ENCODE results near the gene ZNRF1. TPM values are rescaled to one million over a fixed set of nuclear protein-coding genes. Genes with fewer than 3 reads are reported as not detected.

Gene ZNRF1
- total RNA-seq, 1 donor from 2014 or later, result 66.1 TPM

- no peaks in the 10 kb centered on the region for H3K36me3 Mint-ChIP-seq (ENCODE audit: insufficient read depth)
Measured at GRCh38 chr16:75063549-75064088, 64.8 kb downstream of the ZNRF1 start.

GRCh38 chr16:75064403-75065148, 65.8 kb downstream of the ZNRF1 start:
- Mint-ChIP-seq H3K9me3 (ENCODE audit: low read depth) (no peaks in the 10 kb centered on the region), H3K4me3 (ENCODE audit: low read depth) (peak overlapping the region; percentile 43), H3K4me1 (ENCODE audit: low read depth) (peaks cover 44% of the 10 kb centered on the region), H3K27me3 (no peaks in the 10 kb centered on the region), H3K27ac (peak overlapping the region; percentile 91), H3K36me3 (ENCODE audit: insufficient read depth) (no peaks in the 10 kb centered on the region)
- no peak for DNase-seq (ENCODE audit: low spot score, unreplicated experiment)
- no peak for TF ChIP-seq CTCF (IDR thresholded peaks at IDR 0.05; ENCODE audit: unreplicated experiment)

More at GRCh38 chr16:75063549-75064088, 64.8 kb downstream of the ZNRF1 start:
- no peak for DNase-seq (ENCODE audit: low spot score, unreplicated experiment)
- Mint-ChIP-seq H3K27me3 (no peaks in the 10 kb centered on the region), H3K4me1 (ENCODE audit: low read depth) (peaks cover 47% of the 10 kb centered on the region), H3K27ac (peak overlapping the region; percentile 83), H3K9me3 (ENCODE audit: low read depth) (no peaks in the 10 kb centered on the region), H3K4me3 (ENCODE audit: low read depth) (no peak overlapping the region)
- TF ChIP-seq CTCF (IDR thresholded peaks at IDR 0.05; ENCODE audit: unreplicated experiment), result no peak

GRCh38 chr16:75065149-75065505, 66.3 kb downstream of the ZNRF1 start:
- peak overlapping the region; percentile 43 for H3K4me3 Mint-ChIP-seq (ENCODE audit: low read depth)
- TF ChIP-seq CTCF (IDR thresholded peaks at IDR 0.05; ENCODE audit: unreplicated experiment), result no peak
- no peaks in the 10 kb centered on the region for H3K27me3 Mint-ChIP-seq
- peaks cover 2% of the 10 kb centered on the region for H3K36me3 Mint-ChIP-seq (ENCODE audit: insufficient read depth)
- no peaks in the 10 kb centered on the region for H3K9me3 Mint-ChIP-seq (ENCODE audit: low read depth)
- peaks cover 45% of the 10 kb centered on the region for H3K4me1 Mint-ChIP-seq (ENCODE audit: low read depth)
- DNase-seq (ENCODE audit: low spot score, unreplicated experiment), result no peak
- H3K27ac Mint-ChIP-seq, result peak overlapping the region; percentile 91

GRCh38 chr16:75065521-75066149, 66.8 kb downstream of the ZNRF1 start:
- peaks cover 48% of the 10 kb centered on the region for H3K4me1 Mint-ChIP-seq (ENCODE audit: low read depth)
- H3K27me3 Mint-ChIP-seq, result no peaks in the 10 kb centered on the region
- H3K27ac Mint-ChIP-seq, result peak overlapping the region; percentile 80
- H3K9me3 Mint-ChIP-seq (ENCODE audit: low read depth), result no peaks in the 10 kb centered on the region
- no peak overlapping the region for H3K4me3 Mint-ChIP-seq (ENCODE audit: low read depth)
- no peak for TF ChIP-seq CTCF (IDR thresholded peaks at IDR 0.05; ENCODE audit: unreplicated experiment)
- H3K36me3 Mint-ChIP-seq (ENCODE audit: insufficient read depth), result peaks cover 2% of the 10 kb centered on the region
- no peak for DNase-seq (ENCODE audit: low spot score, unreplicated experiment)

GRCh38 chr16:75066861-75067447, 68.1 kb downstream of the ZNRF1 start:
- H3K27ac Mint-ChIP-seq, result no peak overlapping the region

More at GRCh38 chr16:75066861-75067447, 68.1 kb downstream of the ZNRF1 start:
- no peaks in the 10 kb centered on the region for H3K27me3 Mint-ChIP-seq
- H3K9me3 Mint-ChIP-seq (ENCODE audit: low read depth), result no peaks in the 10 kb centered on the region
- peaks cover 2% of the 10 kb centered on the region for H3K36me3 Mint-ChIP-seq (ENCODE audit: insufficient read depth)
- DNase-seq (ENCODE audit: low spot score, unreplicated experiment), result no peak
- peaks cover 48% of the 10 kb centered on the region for H3K4me1 Mint-ChIP-seq (ENCODE audit: low read depth)
- no peak overlapping the region for H3K4me3 Mint-ChIP-seq (ENCODE audit: low read depth)
- no peak for TF ChIP-seq CTCF (IDR thresholded peaks at IDR 0.05; ENCODE audit: unreplicated experiment)
